ENCODE measurements around the gene LTF. TPM values are rescaled to one million over a fixed set of nuclear protein-coding genes. Genes with fewer than 3 reads are reported as not detected.

LTF gene
- total RNA-seq, 6 experiments from 2014 or later, result 0.19 to 3.6 (median 2.0) TPM

DNA sequence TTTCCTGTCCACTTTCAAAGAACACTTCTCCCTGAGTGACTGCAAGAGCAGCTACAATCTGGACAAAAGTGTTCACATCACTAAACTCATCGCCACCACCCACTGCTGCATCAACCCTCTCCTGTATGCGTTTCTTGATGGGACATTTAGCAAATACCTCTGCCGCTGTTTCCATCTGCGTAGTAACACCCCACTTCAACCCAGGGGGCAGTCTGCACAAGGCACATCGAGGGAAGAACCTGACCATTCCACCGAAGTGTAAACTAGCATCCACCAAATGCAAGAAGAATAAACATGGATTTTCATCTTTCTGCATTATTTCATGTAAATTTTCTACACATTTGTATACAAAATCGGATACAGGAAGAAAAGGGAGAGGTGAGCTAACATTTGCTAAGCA, 55.9 kb downstream of the LTF start:
- ATAC-seq (no peak), DNase-seq (no peak)
- Histone ChIP-seq H3K27me3 (no peaks in the 10 kb centered on the region), H3K36me3 (no peaks in the 10 kb centered on the region), H3K4me3 (no peak overlapping the region), H3K9me3 (no peaks in the 10 kb centered on the region), H3K27ac (no peak overlapping the region), H3K4me1 (peaks cover 0 to 14% (median 6%) of the 10 kb centered on the region in 4 donors)
- TF ChIP-seq, protein P1, sequence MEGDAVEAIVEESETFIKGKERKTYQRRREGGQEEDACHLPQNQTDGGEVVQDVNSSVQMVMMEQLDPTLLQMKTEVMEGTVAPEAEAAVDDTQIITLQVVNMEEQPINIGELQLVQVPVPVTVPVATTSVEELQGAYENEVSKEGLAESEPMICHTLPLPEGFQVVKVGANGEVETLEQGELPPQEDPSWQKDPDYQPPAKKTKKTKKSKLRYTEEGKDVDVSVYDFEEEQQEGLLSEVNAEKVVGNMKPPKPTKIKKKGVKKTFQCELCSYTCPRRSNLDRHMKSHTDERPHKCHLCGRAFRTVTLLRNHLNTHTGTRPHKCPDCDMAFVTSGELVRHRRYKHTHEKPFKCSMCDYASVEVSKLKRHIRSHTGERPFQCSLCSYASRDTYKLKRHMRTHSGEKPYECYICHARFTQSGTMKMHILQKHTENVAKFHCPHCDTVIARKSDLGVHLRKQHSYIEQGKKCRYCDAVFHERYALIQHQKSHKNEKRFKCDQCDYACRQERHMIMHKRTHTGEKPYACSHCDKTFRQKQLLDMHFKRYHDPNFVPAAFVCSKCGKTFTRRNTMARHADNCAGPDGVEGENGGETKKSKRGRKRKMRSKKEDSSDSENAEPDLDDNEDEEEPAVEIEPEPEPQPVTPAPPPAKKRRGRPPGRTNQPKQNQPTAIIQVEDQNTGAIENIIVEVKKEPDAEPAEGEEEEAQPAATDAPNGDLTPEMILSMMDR (IDR thresholded peaks at IDR 0.05), result no peak
- TF ChIP-seq POLR2A (IDR thresholded peaks at IDR 0.05), result no peak
- 70% methylated on average over 7 of the region's 7 CpGs for WGBS (ENCODE audit: insufficient coverage, low coverage, low lambda C conversion rate, missing lambda C conversion rate)
- intact Hi-C loops (cut with DNase I), result no loop called here

DNA sequence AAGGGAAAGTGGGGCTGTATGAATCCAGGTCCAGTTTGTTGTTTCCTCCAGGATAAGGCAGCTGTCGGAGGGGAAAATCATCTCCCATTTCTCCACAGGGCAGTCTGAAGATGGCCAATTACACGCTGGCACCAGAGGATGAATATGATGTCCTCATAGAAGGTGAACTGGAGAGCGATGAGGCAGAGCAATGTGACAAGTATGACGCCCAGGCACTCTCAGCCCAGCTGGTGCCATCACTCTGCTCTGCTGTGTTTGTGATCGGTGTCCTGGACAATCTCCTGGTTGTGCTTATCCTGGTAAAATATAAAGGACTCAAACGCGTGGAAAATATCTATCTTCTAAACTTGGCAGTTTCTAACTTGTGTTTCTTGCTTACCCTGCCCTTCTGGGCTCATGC, 56.7 kb downstream of the LTF start:
- TF ChIP-seq, protein P1 (IDR thresholded peaks at IDR 0.05), result no peak
- no peak for TF ChIP-seq POLR2A (IDR thresholded peaks at IDR 0.05)
- WGBS (ENCODE audit: insufficient coverage, low coverage, low lambda C conversion rate, missing lambda C conversion rate), result 61% methylated on average over 7 of the region's 7 CpGs
- ATAC-seq (no peak), DNase-seq (no peak)
- no peaks in the 10 kb centered on the region for H3K27me3 ChIP-seq
- intact Hi-C loops (cut with DNase I), result no loop called here
- no peaks in the 10 kb centered on the region for H3K9me3 ChIP-seq
- H3K36me3 ChIP-seq, result no peaks in the 10 kb centered on the region
- H3K27ac ChIP-seq, result peak overlapping the region; percentile 58 to 83 (median 61)
- H3K4me1 ChIP-seq, result peaks cover 0 to 14% (median 6%) of the 10 kb centered on the region in 4 donors
- H3K4me3 ChIP-seq, result no peak overlapping the region

DNA sequence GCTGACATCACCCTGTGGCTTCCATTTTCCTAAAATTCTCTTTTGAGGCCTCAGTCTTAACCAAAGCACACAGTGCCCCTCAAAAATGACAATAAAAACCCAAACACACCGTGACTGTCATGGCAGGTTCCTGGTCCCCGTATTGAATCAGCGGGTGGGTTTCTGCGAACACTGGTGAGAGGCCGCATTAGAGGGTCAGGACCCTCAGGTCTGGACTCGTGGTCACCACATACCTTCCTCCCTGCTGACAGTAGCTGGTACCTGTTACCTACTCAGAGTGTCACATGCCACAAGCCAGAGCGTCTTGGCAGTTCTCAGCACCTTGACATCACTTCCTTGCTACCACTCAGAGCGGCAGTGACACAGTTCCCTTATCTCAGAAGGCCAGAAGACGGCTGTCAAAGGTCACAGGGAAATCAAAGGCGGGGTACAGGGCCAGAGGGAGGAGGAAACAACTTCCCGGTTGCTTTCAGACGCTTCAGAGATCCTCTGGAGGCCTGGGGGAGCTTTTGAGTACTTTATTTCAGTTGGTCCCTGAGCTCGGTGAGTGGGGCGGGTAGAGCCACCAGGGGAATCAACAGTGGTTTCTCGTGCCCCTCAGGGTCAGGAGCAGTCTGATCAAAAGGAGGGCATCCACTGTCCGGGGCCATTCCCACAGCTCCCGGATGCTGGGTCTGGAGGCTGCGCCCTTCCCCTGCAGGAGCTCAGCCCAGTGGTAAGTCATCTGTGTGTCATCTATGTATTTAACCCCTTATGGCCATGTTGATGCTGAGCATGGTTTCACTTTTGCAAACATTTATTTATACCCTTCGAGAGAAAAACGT, 57.7 kb downstream of the LTF start, which contains the start of the genes CCR5AS and CCRL2:
Gene CCR5AS, minus strand, starts transcription at position 279 of the 824 bp plus-strand sequence.
Gene CCRL2, plus strand, starts transcription at position 472 of the 824 bp plus-strand sequence. CDS start 821 bp downstream, outside the sequence.
- H3K4me1 ChIP-seq, result peaks cover 0 to 14% (median 6%) of the 10 kb centered on the region in 4 donors
- WGBS (ENCODE audit: insufficient coverage, low coverage, low lambda C conversion rate, missing lambda C conversion rate), result 46% methylated on average over 16 of the region's 20 CpGs
- intact Hi-C loops (cut with DNase I), result no loop called here
- H3K36me3 ChIP-seq, result no peaks in the 10 kb centered on the region
- H3K27me3 ChIP-seq, result no peaks in the 10 kb centered on the region
- ATAC-seq (peak; percentile 72 to 80 (median 80)), DNase-seq (peak; percentile 60 to 64 (median 60))
- H3K27ac ChIP-seq, result peak within 1 kb of the TSS; percentile 58 to 83 (median 61)
- H3K4me3 ChIP-seq, result peak within 1 kb of the TSS; percentile 9 to 17 (median 10)
- TF ChIP-seq, protein P1 (IDR thresholded peaks at IDR 0.05), result no peak
- peak; percentile 37 for TF ChIP-seq POLR2A (IDR thresholded peaks at IDR 0.05)
- no peaks in the 10 kb centered on the region for H3K9me3 ChIP-seq

DNA sequence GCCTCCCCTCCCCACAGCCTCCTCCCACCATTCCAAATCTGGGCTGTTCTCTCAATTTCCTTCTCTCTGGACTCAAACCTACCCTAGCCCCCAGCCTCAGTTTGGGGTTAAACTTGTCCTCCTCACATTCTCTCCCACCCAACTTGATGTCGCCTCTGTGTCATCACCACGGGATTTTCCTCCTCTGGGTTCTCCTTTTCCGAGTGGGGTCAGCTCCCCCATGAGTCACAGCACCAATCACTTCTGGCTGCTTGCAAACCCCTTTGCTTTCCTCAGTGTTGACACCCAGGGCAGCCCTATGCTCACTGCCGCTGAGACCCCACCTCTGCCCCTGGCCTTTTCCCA, 58.3 kb downstream of the LTF start:
- H3K27me3 ChIP-seq, result no peaks in the 10 kb centered on the region
- H3K4me3 ChIP-seq, result no peak overlapping the region
- DNase-seq (no peak), ATAC-seq (peak; percentile 16 to 38 (median 22))
- no peaks in the 10 kb centered on the region for H3K9me3 ChIP-seq
- WGBS (ENCODE audit: insufficient coverage, low coverage, low lambda C conversion rate, missing lambda C conversion rate), result 46% methylated on average over 4 of the region's 4 CpGs
- intact Hi-C loops (cut with DNase I), result no loop called here
- H3K27ac ChIP-seq, result peak overlapping the region; percentile 49 to 83 (median 58)
- H3K36me3 ChIP-seq, result no peaks in the 10 kb centered on the region
- peaks cover 0 to 14% (median 6%) of the 10 kb centered on the region in 4 donors for H3K4me1 ChIP-seq
- no peak for TF ChIP-seq POLR2A (IDR thresholded peaks at IDR 0.05)
- TF ChIP-seq, protein P1 (IDR thresholded peaks at IDR 0.05), result no peak

Data from right lobe of liver (tissue), 6 donors.